PC-3 (cell line): Measurements from ENCODE around the gene DBNDD1. TPM values are rescaled to one million over a fixed set of nuclear protein-coding genes. Genes with fewer than 3 reads are reported as not detected.

Source experiments
- ATAC-seq: fragments of 200-7000 bp; cut with Tn5 transposase; 2 replicates; pipeline ENCODE4 v1.9.1; 2020; ENCODE audit warnings: mild to moderate bottlenecking, moderate library complexity
- BruUV-seq: library from RNA; stranded (reverse); fragments of 400-500 nt; replicated peaks from 2 replicates; lab custom pipeline; 2021; lab: Mats Ljungman, UMichigan
- CTCF ChIA-PET: fragments of 300-600 bp; sonication (Branson Sonifier 250); formaldehyde crosslinking; loops from one replicate; lab custom pipeline; 2022; ENCODE audit warnings: antibody characterized with exemption; lab: Charles Lee
- POLR2A ChIA-PET: fragments of 300-600 bp; sonication (Branson Sonifier 250); formaldehyde crosslinking; loops from one replicate; lab custom pipeline; 2022; ENCODE audit warnings: antibody characterized with exemption; ENCODE audit not compliant: unreplicated experiment; lab: Charles Lee
- DNase-seq: peaks from one replicate; pipeline ENCODE4 v3.0.0-alpha.2; 2015
- H2AFZ ChIP-seq: fragments of 300-600 bp; sonication (generic); 2 replicates; pipeline ENCODE4 v1.6.0; 2016; ENCODE audit warnings: antibody characterized with exemption, low read length
- H3F3A ChIP-seq: fragments of 300-600 bp; sonication (generic); one replicate; pipeline ENCODE4 v1.6.0; 2017; ENCODE audit warnings: antibody characterized with exemption, low read length, control low read depth, mild to moderate bottlenecking; ENCODE audit not compliant: unreplicated experiment
- H3K27ac ChIP-seq: fragments of 300-600 bp; sonication (generic); 2 replicates; pipeline ENCODE4 v1.5.1; 2016; ENCODE audit warnings: mild to moderate bottlenecking, low read length
- H3K27me3 ChIP-seq: fragments of 300-600 bp; sonication (generic); 2 replicates; pipeline ENCODE4 v1.6.1; 2016; ENCODE audit warnings: low read length, mixed read lengths
- H3K36me3 ChIP-seq: fragments of 300-600 bp; sonication (generic); 2 replicates; pipeline ENCODE4 v1.6.1; 2016; ENCODE audit warnings: low read depth, mixed run types, low read length, mixed read lengths
- H3K4me1 ChIP-seq: fragments of 300-600 bp; sonication (generic); 2 replicates; pipeline ENCODE4 v1.5.1; 2016; ENCODE audit warnings: low read length; ENCODE audit not compliant: insufficient read depth
- H3K4me2 ChIP-seq: fragments of 300-600 bp; sonication (generic); 2 replicates; pipeline ENCODE4 v1.6.0; 2016; ENCODE audit warnings: low read length
- H3K4me3 ChIP-seq: fragments of 300-600 bp; sonication (generic); 2 replicates; pipeline ENCODE4 v1.5.1; 2016; ENCODE audit warnings: mild to moderate bottlenecking, low read length, mixed read lengths
- H3K79me2 ChIP-seq: fragments of 300-600 bp; sonication (generic); 2 replicates; pipeline ENCODE4 v1.6.1; 2017; ENCODE audit warnings: low read length, mixed read lengths
- H3K9ac ChIP-seq: fragments of 300-600 bp; sonication (generic); 2 replicates; pipeline ENCODE4 v1.6.0; 2016; ENCODE audit warnings: mild to moderate bottlenecking, low read length
- H3K9me2 ChIP-seq: fragments of 300-600 bp; sonication (generic); replicated peaks from 2 replicates; pipeline ENCODE4 v1.6.1; 2016; ENCODE audit warnings: mixed run types, low read length, mixed read lengths
- H3K9me3 ChIP-seq: fragments of 300-600 bp; sonication (generic); 2 replicates; pipeline ENCODE4 v1.6.1; 2016; ENCODE audit warnings: low read length, mixed read lengths
- H4K20me1 ChIP-seq: fragments of 300-600 bp; sonication (generic); 2 replicates; pipeline ENCODE4 v1.6.1; 2016; ENCODE audit warnings: low read length, mixed read lengths
- EZH2 ChIP-seq: fragments of 300-600 bp; sonication (generic); IDR thresholded peaks from one replicate; pipeline ENCODE4 v1.6.1; 2017; ENCODE audit warnings: antibody characterized with exemption, mild to moderate bottlenecking, low read length; ENCODE audit not compliant: unreplicated experiment
- EZH2phosphoT487 ChIP-seq: fragments of 300-600 bp; sonication (generic); IDR thresholded peaks from 2 replicates; pipeline ENCODE4 v1.6.1; 2018; ENCODE audit warnings: mild to moderate bottlenecking, antibody characterized with exemption, low read length, borderline replicate concordance
- intact Hi-C: fragments of 100-400 bp; cut with micrococcal nuclease; formaldehyde crosslinking; loops from 2 replicates; pipeline ENCODE4 v1.9.0; 2023
- total RNA-seq: library from RNA; depleted of rRNA; stranded (reverse); fragments of >200 nt; gene quantifications from 2 replicates; pipeline ENCODE4 v1.2.3, GENCODE V29; 2014
- TF ChIP-seq, protein P1 (sequence below): fragments of 300-600 bp; sonication (generic); conservative IDR thresholded peaks from 2 replicates; pipeline ENCODE4 v1.5.1; 2017; ENCODE audit warnings: antibody characterized with exemption, low read depth, mild to moderate bottlenecking, low read length

DBNDD1 gene
- total RNA-seq, 1 experiment from 2014 or later: 21.1 TPM

DNA sequence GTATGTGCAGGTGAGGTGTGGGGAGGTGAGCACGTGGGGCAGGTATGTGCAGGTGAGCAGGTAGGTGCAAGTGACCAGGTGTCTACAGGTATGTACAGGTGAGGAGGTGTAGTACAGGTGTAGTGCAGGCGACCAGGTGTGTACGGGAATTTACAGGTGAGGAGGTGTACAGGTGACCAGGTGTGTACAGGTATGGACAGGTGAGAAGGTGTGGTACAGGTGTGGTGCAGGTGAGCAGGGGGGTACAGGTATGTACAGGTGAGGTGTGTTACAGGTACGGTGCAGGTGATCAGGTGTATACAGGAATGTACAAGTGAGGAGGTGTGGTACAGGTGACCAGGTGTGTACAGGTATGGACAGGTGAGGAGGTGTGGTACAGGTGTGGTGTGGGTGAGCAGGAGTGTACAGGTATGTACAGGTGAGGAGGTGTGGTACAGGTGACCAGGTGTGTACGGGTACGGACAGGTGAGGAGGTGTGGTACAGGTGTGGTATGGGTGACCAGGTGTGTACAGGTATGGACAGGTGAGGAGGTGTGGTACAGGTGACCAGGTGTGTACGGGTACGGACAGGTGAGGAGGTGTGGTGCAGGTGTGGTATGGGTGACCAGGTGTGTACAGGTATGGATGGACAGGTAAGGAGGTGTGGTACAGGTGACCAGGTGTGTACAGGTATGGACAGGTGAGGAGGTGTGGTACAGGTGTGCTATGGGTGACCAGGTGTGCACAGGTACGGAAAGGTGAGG lies 12.8 kb upstream of the DBNDD1 start:
- H4K20me1 ChIP-seq: no peaks in the 10 kb centered on the region
- ATAC-seq: no peak
- H3K9me2 ChIP-seq: no peaks in the 10 kb centered on the region
- no peak overlapping the region for H3K4me3 ChIP-seq
- ChIA-PET POLR2A (no interaction called here), CTCF (no interaction called here)
- no peaks in the 10 kb centered on the region for H3F3A ChIP-seq
- no TSS peak for BruUV-seq
- TF ChIP-seq, protein P1, sequence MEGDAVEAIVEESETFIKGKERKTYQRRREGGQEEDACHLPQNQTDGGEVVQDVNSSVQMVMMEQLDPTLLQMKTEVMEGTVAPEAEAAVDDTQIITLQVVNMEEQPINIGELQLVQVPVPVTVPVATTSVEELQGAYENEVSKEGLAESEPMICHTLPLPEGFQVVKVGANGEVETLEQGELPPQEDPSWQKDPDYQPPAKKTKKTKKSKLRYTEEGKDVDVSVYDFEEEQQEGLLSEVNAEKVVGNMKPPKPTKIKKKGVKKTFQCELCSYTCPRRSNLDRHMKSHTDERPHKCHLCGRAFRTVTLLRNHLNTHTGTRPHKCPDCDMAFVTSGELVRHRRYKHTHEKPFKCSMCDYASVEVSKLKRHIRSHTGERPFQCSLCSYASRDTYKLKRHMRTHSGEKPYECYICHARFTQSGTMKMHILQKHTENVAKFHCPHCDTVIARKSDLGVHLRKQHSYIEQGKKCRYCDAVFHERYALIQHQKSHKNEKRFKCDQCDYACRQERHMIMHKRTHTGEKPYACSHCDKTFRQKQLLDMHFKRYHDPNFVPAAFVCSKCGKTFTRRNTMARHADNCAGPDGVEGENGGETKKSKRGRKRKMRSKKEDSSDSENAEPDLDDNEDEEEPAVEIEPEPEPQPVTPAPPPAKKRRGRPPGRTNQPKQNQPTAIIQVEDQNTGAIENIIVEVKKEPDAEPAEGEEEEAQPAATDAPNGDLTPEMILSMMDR: no peak
- intact Hi-C loops: no loop called here
- no peaks in the 10 kb centered on the region for H3K4me1 ChIP-seq
- no peak overlapping the region for H2AFZ ChIP-seq
- no peaks in the 10 kb centered on the region for H3K79me2 ChIP-seq
- DNase-seq: no peak
- no peak overlapping the region for H3K4me2 ChIP-seq
- H3K27me3 ChIP-seq: no peaks in the 10 kb centered on the region
- H3K9me3 ChIP-seq: no peaks in the 10 kb centered on the region
- H3K27ac ChIP-seq: no peak overlapping the region
- no peak overlapping the region for H3K9ac ChIP-seq
- peaks cover 10% of the 10 kb centered on the region; the same call in 1 of the 2 replicates for H3K36me3 ChIP-seq

DNA sequence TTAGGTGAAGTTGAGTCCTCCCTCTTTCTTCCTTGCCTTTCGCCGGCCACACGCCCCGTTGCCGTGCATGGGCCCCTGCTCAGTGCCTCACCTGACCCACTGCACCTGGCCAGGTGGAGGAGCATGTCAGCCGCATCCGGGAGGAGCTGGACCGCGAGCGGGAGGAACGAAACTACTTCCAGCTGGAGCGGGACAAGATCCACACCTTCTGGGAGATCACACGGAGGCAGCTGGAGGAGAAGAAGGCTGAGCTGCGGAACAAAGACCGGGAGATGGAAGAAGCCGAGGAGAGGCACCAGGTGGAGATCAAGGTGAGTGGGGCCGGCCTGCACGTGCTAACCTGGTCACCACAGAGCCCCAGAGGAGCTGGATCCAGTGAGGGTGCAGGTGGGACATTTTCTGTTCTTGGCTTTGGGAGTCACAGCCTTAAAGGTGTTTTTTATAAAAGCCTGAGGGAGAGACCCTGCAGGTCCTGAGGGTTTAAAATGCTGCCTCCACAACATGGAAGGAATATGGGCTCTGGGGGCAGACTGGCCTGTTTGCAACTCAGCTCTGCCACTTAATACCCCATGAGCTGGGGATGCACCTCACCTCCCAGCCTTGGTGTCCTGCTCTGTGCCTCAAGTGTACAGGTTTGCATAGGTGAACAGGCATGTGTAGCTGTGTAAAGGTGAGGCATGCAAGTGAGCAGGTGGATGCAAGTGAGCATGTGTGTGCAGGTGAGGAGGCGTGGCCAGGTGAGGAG lies 12.1 kb upstream of the DBNDD1 start:
- no peaks in the 10 kb centered on the region for H3K27me3 ChIP-seq
- intact Hi-C loops: no loop called here
- BruUV-seq: no TSS peak
- H3K27ac ChIP-seq: no peak overlapping the region
- no peak for ATAC-seq
- H3K9me3 ChIP-seq: no peaks in the 10 kb centered on the region
- TF ChIP-seq EZH2 (no peak), EZH2phosphoT487 (no peak)
- TF ChIP-seq, protein P1: no peak
- no peak overlapping the region for H3K4me3 ChIP-seq
- H4K20me1 ChIP-seq: no peaks in the 10 kb centered on the region
- H3K36me3 ChIP-seq: peaks cover 10% of the 10 kb centered on the region; the same call in 1 of the 2 replicates
- no peak overlapping the region for H3K4me2 ChIP-seq
- H2AFZ ChIP-seq: no peak overlapping the region
- no peaks in the 10 kb centered on the region for H3K9me2 ChIP-seq
- ChIA-PET CTCF (no interaction called here), POLR2A (no interaction called here)
- no peak for DNase-seq
- no peaks in the 10 kb centered on the region for H3K79me2 ChIP-seq
- no peaks in the 10 kb centered on the region for H3F3A ChIP-seq
- H3K9ac ChIP-seq: no peak overlapping the region
- no peaks in the 10 kb centered on the region for H3K4me1 ChIP-seq

DNA sequence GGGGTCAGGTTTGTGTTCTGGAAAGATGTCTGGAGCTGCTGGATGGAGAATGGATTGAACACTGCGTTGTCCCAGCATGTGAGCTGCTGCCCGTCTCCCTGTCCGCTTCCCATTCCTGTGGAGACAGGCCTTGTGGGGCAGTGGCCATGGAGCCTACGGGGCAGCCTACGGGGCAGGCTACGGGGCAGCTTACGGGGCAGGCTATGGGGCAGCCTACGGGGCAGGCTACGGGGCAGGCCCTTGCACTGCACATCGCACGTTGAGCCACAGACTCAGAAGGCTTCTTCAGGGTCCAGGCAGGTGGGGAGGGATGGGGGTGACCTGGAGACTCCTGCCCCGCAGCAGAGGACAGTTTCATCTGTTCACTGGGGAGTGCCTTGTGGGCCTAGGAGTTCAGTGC lies 9.7 kb upstream of the DBNDD1 start:
- no peak overlapping the region for H3K27ac ChIP-seq
- H3K9me3 ChIP-seq: no peaks in the 10 kb centered on the region
- no peaks in the 10 kb centered on the region for H3K4me1 ChIP-seq
- no peak for TF ChIP-seq EZH2
- TF ChIP-seq, protein P1: no peak
- no peak for TF ChIP-seq EZH2phosphoT487
- no peaks in the 10 kb centered on the region for H3F3A ChIP-seq
- intact Hi-C loops: no loop called here
- H3K36me3 ChIP-seq: peaks cover 10% of the 10 kb centered on the region; the same call in 1 of the 2 replicates
- ChIA-PET POLR2A (no interaction called here), CTCF (no interaction called here)
- H3K27me3 ChIP-seq: no peaks in the 10 kb centered on the region
- ATAC-seq: no peak
- H4K20me1 ChIP-seq: no peaks in the 10 kb centered on the region
- no peak overlapping the region for H3K9ac ChIP-seq
- no peak overlapping the region for H2AFZ ChIP-seq
- H3K4me3 ChIP-seq: no peak overlapping the region
- BruUV-seq: no TSS peak
- no peaks in the 10 kb centered on the region for H3K9me2 ChIP-seq
- no peak overlapping the region for H3K4me2 ChIP-seq
- H3K79me2 ChIP-seq: no peaks in the 10 kb centered on the region
- no peak for DNase-seq
